H9 (cell line): ENCODE measurements around the gene TRAPPC2L. TPM values are rescaled to one million over a fixed set of nuclear protein-coding genes. Genes with fewer than 3 reads are reported as not detected.

ENCODE experiments used
- DNase-seq: peaks from one replicate; pipeline ENCODE4 v3.0.0-alpha.2; 2017
- H2AFZ ChIP-seq: one replicate; pipeline ENCODE4 v1.6.1; 2013; ENCODE audit warnings: mild to moderate bottlenecking, low read length, control low read depth, moderate library complexity
- H2AK5ac ChIP-seq: 2 replicates; pipeline ENCODE4 v1.6.1; 2013; ENCODE audit warnings: low read length, control low read depth, mixed read lengths; ENCODE audit not compliant: insufficient read length
- H2BK120ac ChIP-seq: one replicate; pipeline ENCODE4 v1.6.1; 2013; ENCODE audit warnings: low read depth, mild to moderate bottlenecking, low read length, control low read depth, inconsistent platforms; ENCODE audit not compliant: poor library complexity, severe bottlenecking
- H2BK12ac ChIP-seq: 2 replicates; pipeline ENCODE4 v1.6.1; 2013; ENCODE audit warnings: low read length, control low read depth, mixed read lengths, low read depth; ENCODE audit not compliant: insufficient read length
- H2BK15ac ChIP-seq: 2 replicates; pipeline ENCODE4 v1.6.1; 2013; ENCODE audit warnings: low read depth, low read length, control low read depth
- H2BK20ac ChIP-seq: one replicate; pipeline ENCODE4 v1.6.1; 2013; ENCODE audit warnings: low read depth, mild to moderate bottlenecking, low read length, control low read depth, inconsistent platforms; ENCODE audit not compliant: poor library complexity, severe bottlenecking
- H2BK5ac ChIP-seq: 2 replicates; pipeline ENCODE4 v1.6.1; 2013; ENCODE audit warnings: low read length, control low read depth, mixed read lengths; ENCODE audit not compliant: insufficient read length
- H3K14ac ChIP-seq: 2 replicates; pipeline ENCODE4 v1.6.1; 2013; ENCODE audit warnings: low read length, control low read depth; ENCODE audit not compliant: insufficient read depth
- H3K18ac ChIP-seq: 2 replicates; pipeline ENCODE4 v1.6.1; 2013; ENCODE audit warnings: low read depth, mild to moderate bottlenecking, mixed read lengths, low read length, control low read depth; ENCODE audit not compliant: insufficient read length
- H3K23ac ChIP-seq: 2 replicates; pipeline ENCODE4 v1.6.1; 2013; ENCODE audit warnings: low read length, control low read depth, mixed read lengths, low read depth; ENCODE audit not compliant: insufficient read length
- H3K23me2 ChIP-seq: 2 replicates; pipeline ENCODE4 v1.6.1; 2013; ENCODE audit warnings: low read depth, mild to moderate bottlenecking, mixed read lengths, low read length, control low read depth; ENCODE audit not compliant: insufficient read length, poor library complexity, severe bottlenecking
- H3K27ac ChIP-seq: 2 replicates; pipeline ENCODE4 v1.5.1; 2013; ENCODE audit warnings: low read length, control low read depth, mixed read lengths, low read depth; ENCODE audit not compliant: insufficient read length
- H3K27me3 ChIP-seq: 2 replicates; pipeline ENCODE4 v1.6.1; 2013; ENCODE audit warnings: low read length, control low read depth, inconsistent platforms; ENCODE audit not compliant: insufficient read depth
- H3K4ac ChIP-seq: 2 replicates; pipeline ENCODE4 v1.6.1; 2013; ENCODE audit warnings: low read depth, mild to moderate bottlenecking, control low read depth, inconsistent platforms, low read length, moderate library complexity
- H3K4me1 ChIP-seq: 2 replicates; pipeline ENCODE4 v1.6.1; 2013; ENCODE audit warnings: low read length, control low read depth, inconsistent platforms; ENCODE audit not compliant: insufficient read depth
- H3K4me2 ChIP-seq: 2 replicates; pipeline ENCODE4 v1.6.1; 2013; ENCODE audit warnings: low read length, control low read depth, mixed read lengths; ENCODE audit not compliant: insufficient read length, insufficient read depth
- H3K56ac ChIP-seq: 2 replicates; pipeline ENCODE4 v1.6.1; 2013; ENCODE audit warnings: low read depth, mild to moderate bottlenecking, mixed read lengths, low read length, control low read depth; ENCODE audit not compliant: insufficient read length
- H3K79me1 ChIP-seq: 2 replicates; pipeline ENCODE4 v1.6.1; 2013; ENCODE audit warnings: low read depth, mild to moderate bottlenecking, moderate library complexity, low read length, control low read depth, inconsistent platforms; ENCODE audit not compliant: insufficient read depth, poor library complexity, severe bottlenecking
- H3K79me2 ChIP-seq: 2 replicates; pipeline ENCODE4 v1.6.1; 2013; ENCODE audit warnings: low read length, control low read depth, inconsistent platforms; ENCODE audit not compliant: insufficient read depth
- H3K9ac ChIP-seq: 2 replicates; pipeline ENCODE4 v1.6.1; 2013; ENCODE audit warnings: low read length, control low read depth, mixed read lengths; ENCODE audit not compliant: insufficient read length; ENCODE audit errors: extremely low read depth
- H3K9me3 ChIP-seq: one replicate; pipeline ENCODE4 v1.6.1; 2013; ENCODE audit warnings: low read depth, low read length, inconsistent platforms; ENCODE audit not compliant: control insufficient read depth
- H3T11ph ChIP-seq: one replicate; pipeline ENCODE4 v1.6.1; 2013; ENCODE audit warnings: mild to moderate bottlenecking, low read length, control low read depth, inconsistent platforms
- H4K20me1 ChIP-seq: one replicate; pipeline ENCODE4 v1.6.1; 2013; ENCODE audit not compliant: control insufficient read depth, insufficient read length, insufficient read depth
- H4K5ac ChIP-seq: 2 replicates; pipeline ENCODE4 v1.6.1; 2013; ENCODE audit warnings: low read depth, mild to moderate bottlenecking, mixed read lengths, low read length, control low read depth; ENCODE audit not compliant: insufficient read length
- H4K8ac ChIP-seq: replicated peaks from 2 replicates; pipeline ENCODE4 v1.6.1; 2013; ENCODE audit warnings: low read length, control low read depth, mixed read lengths, low read depth; ENCODE audit not compliant: insufficient read length
- H4K91ac ChIP-seq: 2 replicates; pipeline ENCODE4 v1.6.1; 2013; ENCODE audit warnings: low read depth, mild to moderate bottlenecking, moderate library complexity, mixed read lengths, low read length, control low read depth; ENCODE audit not compliant: insufficient read length
- H3K27ac Mint-ChIP-seq, 3 experiments: 2 replicates in 2 of 3; 3 replicates in 1 of 3; pipeline ENCODE4 v1.8.0; 2020 to 2021; ENCODE audit warnings: mixed read lengths in 3 of 3, mild to moderate bottlenecking in 1 of 3, moderate library complexity in 1 of 3
- H3K27me3 Mint-ChIP-seq: 2 replicates; pipeline ENCODE4 v1.8.0; 2021; ENCODE audit warnings: low read depth, mild to moderate bottlenecking, moderate library complexity, mixed read lengths
- H3K36me3 Mint-ChIP-seq, 3 experiments: 2 replicates in 2 of 3; 3 replicates in 1 of 3; pipeline ENCODE4 v1.8.0; 2020 to 2021; ENCODE audit warnings: low read depth in 3 of 3, mixed read lengths in 3 of 3; ENCODE audit not compliant: insufficient read depth in 1 of 3
- H3K4me1 Mint-ChIP-seq, 2 experiments: 2 replicates each; pipeline ENCODE4 v1.8.0; 2020; ENCODE audit warnings: mixed read lengths in 2 of 2
- H3K4me3 Mint-ChIP-seq, 2 experiments: 2 replicates in 1 of 2; 3 replicates in 1 of 2; pipeline ENCODE4 v1.8.0; 2020 to 2021; ENCODE audit warnings: mild to moderate bottlenecking in 2 of 2, mixed read lengths in 2 of 2, moderate library complexity in 1 of 2
- H3K9me3 Mint-ChIP-seq, 2 experiments: 2 replicates in 1 of 2; 3 replicates in 1 of 2; pipeline ENCODE4 v1.8.0; 2020; ENCODE audit warnings: mild to moderate bottlenecking in 2 of 2, mixed read lengths in 2 of 2, moderate library complexity in 1 of 2
- WGBS: extraction: QIAGEN DNeasy Blood & Tissue Kit; methylation state at CpG from one replicate; pipeline ENCODE4 v1.1.7; 2013; ENCODE audit warnings: missing lambda C conversion rate, low lambda C conversion rate, mixed read lengths; ENCODE audit not compliant: insufficient read length; ENCODE audit errors: extremely low coverage; 5-methylcytosine and 5-hydroxymethylcytosine counted together
- total RNA-seq: library from RNA; stranded (reverse); gene quantifications from 2 replicates; pipeline ENCODE4 v1.2.1, GENCODE V29; 2021
- TF ChIP-seq, protein P1 (sequence below): fragments of 200-600 bp; sonication (generic); conservative IDR thresholded peaks from 3 replicates; pipeline ENCODE4 v1.8.0; 2021; ENCODE audit warnings: antibody characterized with exemption, mild to moderate bottlenecking

Gene TRAPPC2L
- total RNA-seq, 1 experiment from 2014 or later = 90.3 TPM

GRCh38 chr16:88812513-88813268 lies 44.2 kb upstream of the TRAPPC2L start:
- H3K4ac ChIP-seq = no peak overlapping the region
- no peak overlapping the region for H4K5ac ChIP-seq
- no peak overlapping the region for H3K23ac ChIP-seq
- H3K9ac ChIP-seq = no peak overlapping the region
- H3K9me3 ChIP-seq = no peaks in the 10 kb centered on the region
- H2AFZ ChIP-seq = no peak overlapping the region
- peak overlapping the region; percentile 68 for H3K14ac ChIP-seq
- Mint-ChIP-seq H3K4me1 (peaks cover 6 to 10% of the 10 kb centered on the region in 2 experiments), H3K4me3 (peak overlapping the region; percentile 82 to 83), H3K27me3 (no peaks in the 10 kb centered on the region; the same call in 1 of the 2 replicates), H3K9me3 (no peaks in the 10 kb centered on the region), H3K27ac (peak overlapping the region; percentile 72 to 92 (median 82); a peak in 5 of 7 replicates), H3K36me3 (peaks cover 15 to 33% (median 25%) of the 10 kb centered on the region in 3 experiments; a peak in 6 of 7 replicates)
- no peak overlapping the region for H2AK5ac ChIP-seq
- H3K18ac ChIP-seq = no peak overlapping the region
- DNase-seq = peak; percentile 61
- H3K4me1 ChIP-seq = no peaks in the 10 kb centered on the region
- H2BK5ac ChIP-seq = no peak overlapping the region
- no peak overlapping the region for H3K56ac ChIP-seq
- H2BK12ac ChIP-seq = no peak overlapping the region
- H3K23me2 ChIP-seq = peaks cover 9% of the 10 kb centered on the region
- no peak overlapping the region for H3T11ph ChIP-seq
- H2BK20ac ChIP-seq = no peak overlapping the region
- no peaks in the 10 kb centered on the region for H3K27me3 ChIP-seq
- TF ChIP-seq, protein P1, sequence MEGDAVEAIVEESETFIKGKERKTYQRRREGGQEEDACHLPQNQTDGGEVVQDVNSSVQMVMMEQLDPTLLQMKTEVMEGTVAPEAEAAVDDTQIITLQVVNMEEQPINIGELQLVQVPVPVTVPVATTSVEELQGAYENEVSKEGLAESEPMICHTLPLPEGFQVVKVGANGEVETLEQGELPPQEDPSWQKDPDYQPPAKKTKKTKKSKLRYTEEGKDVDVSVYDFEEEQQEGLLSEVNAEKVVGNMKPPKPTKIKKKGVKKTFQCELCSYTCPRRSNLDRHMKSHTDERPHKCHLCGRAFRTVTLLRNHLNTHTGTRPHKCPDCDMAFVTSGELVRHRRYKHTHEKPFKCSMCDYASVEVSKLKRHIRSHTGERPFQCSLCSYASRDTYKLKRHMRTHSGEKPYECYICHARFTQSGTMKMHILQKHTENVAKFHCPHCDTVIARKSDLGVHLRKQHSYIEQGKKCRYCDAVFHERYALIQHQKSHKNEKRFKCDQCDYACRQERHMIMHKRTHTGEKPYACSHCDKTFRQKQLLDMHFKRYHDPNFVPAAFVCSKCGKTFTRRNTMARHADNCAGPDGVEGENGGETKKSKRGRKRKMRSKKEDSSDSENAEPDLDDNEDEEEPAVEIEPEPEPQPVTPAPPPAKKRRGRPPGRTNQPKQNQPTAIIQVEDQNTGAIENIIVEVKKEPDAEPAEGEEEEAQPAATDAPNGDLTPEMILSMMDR = no peak; the same call in 2 of the 3 replicates
- no peak overlapping the region for H2BK15ac ChIP-seq
- H4K8ac ChIP-seq = no peak overlapping the region
- WGBS = no CpG with 5 or more reads among the region's 37 CpGs
- H2BK120ac ChIP-seq = no peak overlapping the region
- H3K4me2 ChIP-seq = peak overlapping the region; percentile 81
- H4K91ac ChIP-seq = no peak overlapping the region
- peaks cover 3% of the 10 kb centered on the region; the same call in 1 of the 2 replicates for H3K79me2 ChIP-seq
- H3K27ac ChIP-seq = no peak overlapping the region
- H4K20me1 ChIP-seq = peaks cover 3% of the 10 kb centered on the region
- no peaks in the 10 kb centered on the region for H3K79me1 ChIP-seq
